GM18873 (cell line): ENCODE measurements around the gene ST6GALNAC3.

ENCODE experiments used
- ATAC-seq: cut with Tn5 transposase; IDR thresholded peaks from one replicate; pipeline ENCODE4 v1.9.1; 2021; ENCODE audit warnings: mild to moderate bottlenecking, moderate library complexity, moderate number of reproducible peaks; ENCODE audit not compliant: unreplicated experiment, low FRiP score

Gene ST6GALNAC3

DNA sequence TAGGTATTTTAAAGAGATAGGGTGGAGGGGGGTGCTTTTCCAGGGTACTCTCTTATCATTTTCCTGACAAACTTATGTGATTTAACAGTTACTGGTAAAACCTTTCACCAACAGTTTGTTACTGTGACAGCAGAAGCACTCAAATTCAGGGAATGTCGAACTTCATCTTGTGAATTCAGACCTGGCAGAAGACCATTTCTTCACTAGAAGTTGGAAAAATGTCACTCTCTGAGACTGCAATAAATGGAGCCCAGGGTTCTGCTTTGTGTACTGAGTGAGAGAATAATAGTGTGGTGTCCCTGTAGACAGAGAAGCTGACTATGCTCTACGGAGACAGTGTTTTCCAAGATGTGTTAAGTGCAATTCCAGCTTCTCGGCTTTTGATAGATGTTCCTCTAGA lies 200.2 kb downstream of the ST6GALNAC3 start:
- no peak for ATAC-seq

GRCh38 chr1:76278711-76279100 lies 204.2 kb downstream of the ST6GALNAC3 start:
- no peak for ATAC-seq

- ATAC-seq = no peak
Observed at GRCh38 chr1:76279101-76279748, 204.7 kb downstream of the ST6GALNAC3 start.

GRCh38 chr1:76281306-76281705 lies 206.8 kb downstream of the ST6GALNAC3 start:
- ATAC-seq = no peak

GRCh38 chr1:76284842-76285241 lies 210.3 kb downstream of the ST6GALNAC3 start:
- ATAC-seq = no peak

DNA sequence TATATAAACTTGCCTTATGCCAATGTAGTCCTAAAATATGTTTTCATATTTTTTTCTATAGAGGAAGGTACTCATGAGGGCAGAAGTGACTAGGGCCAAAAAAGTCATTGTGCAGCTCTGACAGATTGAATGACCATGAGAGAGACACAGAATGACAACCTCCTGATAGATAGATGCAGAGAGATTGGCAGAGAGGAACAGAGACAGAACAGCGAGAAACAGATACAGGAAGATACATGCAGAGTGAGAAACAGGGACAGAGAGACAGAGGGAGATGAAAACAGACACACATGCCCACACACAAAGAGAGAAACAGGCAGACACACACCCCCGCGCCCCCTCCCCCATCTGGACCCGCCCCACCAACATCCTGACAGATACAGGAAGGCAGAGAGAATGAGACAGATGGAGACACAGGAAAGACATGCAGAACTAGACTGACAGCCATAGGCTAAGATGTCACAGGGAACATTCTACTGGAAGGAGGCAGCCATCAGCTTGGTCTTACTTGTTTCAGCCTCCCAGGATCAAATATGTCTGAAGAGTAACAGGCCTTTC lies 211.1 kb downstream of the ST6GALNAC3 start:
- no peak for ATAC-seq

- ATAC-seq = no peak
Observed at GRCh38 chr1:76287917-76288316, 213.4 kb downstream of the ST6GALNAC3 start.

DNA sequence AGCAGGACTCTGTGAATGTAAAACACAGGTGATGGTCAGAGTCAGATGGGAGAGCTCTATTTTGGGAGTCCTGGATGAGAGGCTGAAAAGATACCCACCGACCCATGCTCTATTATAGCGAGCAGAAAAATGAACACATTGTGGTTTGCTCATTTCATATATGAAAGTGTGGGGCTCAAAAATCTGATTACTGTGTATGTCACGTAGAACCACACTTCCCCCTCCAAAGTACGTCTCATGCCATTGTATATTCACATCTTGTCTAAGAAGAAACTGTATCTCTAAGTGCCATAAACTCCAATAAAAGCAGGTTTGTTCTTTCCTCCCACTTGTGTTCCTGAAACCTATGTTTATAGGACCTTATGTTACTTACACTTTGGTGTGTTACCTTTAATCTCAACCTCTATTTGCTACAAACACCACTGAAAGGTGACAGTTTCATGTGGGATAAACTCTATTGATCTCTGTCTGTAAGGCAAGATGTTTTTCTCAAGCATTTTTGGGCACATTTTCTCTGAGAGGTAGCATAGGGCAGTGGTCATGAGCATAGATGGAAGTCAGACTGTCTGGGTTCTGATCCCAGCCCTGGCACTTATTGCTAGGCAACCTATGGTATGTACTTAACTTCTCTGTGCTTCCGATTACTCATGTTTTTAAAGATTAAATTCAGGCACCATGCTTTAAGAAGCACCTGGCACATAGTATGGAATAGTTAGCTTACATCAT lies 214.4 kb downstream of the ST6GALNAC3 start:
- ATAC-seq = no peak

- ATAC-seq = no peak
Observed at GRCh38 chr1:76289692-76290091, 215.1 kb downstream of the ST6GALNAC3 start.

DNA sequence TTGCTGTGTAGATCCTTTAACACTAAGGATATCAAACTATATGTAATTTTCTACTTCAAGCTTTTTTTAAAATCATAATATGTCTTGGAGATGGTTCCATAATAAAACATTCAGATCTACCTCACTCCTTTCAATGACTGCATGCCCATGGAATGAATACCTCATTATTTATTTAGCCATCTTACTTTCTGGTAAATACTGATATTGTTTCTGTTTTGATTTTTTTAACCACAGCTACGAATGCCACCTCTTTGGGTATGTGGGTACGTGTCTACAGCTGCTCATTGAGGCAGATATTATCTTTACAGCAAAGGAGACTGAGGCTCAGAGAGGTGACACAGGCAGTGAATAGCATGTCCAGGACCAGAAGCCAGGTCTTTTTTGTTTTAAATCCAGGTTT lies 215.7 kb downstream of the ST6GALNAC3 start:
- ATAC-seq = no peak

DNA sequence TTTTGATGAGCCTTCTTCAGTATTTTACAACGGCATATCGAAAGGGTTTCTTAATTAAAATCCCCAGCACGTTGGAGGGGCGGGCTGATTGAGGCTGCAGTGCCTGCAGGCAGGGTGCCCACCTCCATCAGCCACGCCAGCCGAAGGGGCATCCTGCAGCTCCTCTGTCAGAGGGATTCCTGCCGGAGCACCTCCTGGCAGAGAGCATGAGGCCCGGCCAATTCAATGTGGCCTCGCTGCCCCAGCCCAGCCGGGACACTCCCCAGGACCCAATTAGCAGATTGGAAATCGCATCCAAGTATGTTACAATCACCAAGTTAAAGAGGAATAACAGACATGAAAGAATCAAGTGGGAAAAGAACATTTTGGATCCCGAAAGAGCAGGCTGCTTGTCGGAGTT lies 216.6 kb downstream of the ST6GALNAC3 start:
- ATAC-seq = no peak

DNA sequence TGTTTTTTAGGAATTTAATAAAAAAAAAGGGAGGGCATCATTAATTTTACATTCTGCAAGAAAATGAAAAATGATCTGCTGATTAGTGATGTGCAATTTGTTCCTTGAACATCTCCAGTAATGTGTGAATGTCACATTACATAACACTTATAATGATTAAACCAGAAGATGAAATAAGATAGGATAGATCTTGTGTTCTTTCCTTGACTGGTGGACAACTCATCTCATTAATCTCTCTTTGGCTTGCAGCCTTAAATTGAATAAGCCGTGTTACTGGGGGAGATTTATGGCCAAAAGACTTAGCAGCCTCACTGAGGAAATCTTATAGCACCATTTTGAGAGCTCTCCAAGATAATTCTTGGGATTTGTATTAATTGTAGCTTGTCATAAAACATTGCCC lies 217.2 kb downstream of the ST6GALNAC3 start:
- no peak for ATAC-seq

GRCh38 chr1:76292418-76293184 lies 218.1 kb downstream of the ST6GALNAC3 start:
- no peak for ATAC-seq

GRCh38 chr1:76293831-76294230 lies 219.3 kb downstream of the ST6GALNAC3 start:
- ATAC-seq = no peak

DNA sequence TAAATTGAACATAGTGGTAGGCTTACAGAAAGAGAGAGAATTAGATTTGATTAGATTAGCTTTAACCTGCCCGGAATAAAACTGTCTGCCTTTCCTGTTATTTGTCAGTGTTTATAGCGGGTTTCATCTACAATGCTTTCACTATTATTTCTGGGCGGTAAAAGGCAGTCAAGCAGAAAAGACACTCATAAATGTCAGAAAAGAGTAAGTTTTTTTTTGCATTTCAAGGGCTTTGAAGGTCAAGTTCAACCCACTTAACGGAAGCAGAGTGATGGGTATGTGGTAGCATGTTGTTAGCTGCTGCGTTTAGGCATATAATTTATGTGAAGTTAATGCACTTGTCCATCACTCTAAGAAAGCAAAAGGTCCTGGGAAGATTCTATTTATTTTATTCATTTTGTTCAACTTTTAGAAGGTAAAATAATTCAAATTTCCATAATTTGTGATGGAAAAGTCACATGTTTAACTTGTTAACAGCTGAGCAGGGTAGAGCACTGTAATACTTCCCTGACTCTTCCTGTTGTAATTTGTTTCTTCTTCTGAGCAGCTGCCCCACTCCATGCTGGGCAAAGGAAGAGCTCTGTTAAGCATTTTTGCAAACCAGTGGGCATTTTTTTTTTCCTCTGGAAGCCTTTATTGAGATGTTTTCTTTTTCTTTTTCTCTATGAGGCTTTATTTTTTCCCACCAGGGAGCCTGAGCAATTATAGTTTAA lies 220.1 kb downstream of the ST6GALNAC3 start:
- ATAC-seq = peak; percentile 80

DNA sequence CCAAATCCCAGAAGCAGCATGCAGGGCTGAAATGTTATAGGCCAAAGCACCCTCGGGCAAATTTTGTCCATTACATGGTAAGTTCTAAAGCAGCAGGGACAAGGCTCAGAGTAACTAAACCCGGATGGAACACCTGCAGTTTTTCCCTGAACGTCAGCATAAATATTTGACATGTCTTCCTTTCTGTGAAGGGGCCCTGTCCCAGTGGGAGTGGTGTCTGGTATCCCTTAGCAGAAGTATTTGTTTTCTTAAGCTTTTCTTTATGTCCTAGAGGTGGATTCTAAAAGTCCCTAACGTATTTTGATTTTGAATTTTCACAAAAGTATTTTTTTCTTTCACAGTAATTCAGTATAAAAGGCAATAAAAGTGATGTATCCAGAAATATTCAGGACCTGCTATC lies 223.9 kb downstream of the ST6GALNAC3 start:
- no peak for ATAC-seq

- ATAC-seq = no peak
Observed at GRCh38 chr1:76299036-76299435, 224.5 kb downstream of the ST6GALNAC3 start.

GRCh38 chr1:76300556-76300955 lies 226.0 kb downstream of the ST6GALNAC3 start:
- ATAC-seq = no peak

DNA sequence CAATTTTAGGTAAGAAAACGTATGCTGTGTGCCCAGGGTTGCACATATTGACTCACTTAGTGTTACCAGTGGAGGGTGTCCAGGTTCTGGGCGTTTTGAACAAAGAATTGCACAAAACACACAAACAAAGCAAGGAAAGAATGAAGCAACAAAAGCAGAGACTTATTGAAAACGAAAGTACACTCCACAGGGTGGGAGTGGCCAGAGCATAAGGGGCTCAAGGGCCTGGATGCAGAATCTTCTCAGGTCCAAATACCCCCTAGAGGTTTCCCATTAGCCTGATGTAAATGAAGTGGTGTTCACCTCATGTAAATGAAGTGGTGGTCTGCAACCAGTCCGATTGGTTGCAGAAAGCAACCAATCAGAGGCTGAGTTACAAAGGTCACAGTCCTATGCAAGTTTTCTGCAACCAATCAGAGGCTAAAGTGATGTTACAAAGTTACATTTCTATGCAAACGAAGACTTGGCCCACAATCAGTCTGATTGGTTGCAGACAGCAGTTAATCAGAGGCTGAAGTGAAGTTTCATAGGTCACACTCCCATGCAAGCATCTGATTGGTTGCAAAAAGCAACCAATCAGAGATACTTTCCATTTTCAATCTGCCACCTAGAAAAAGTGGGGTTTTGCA lies 228.3 kb downstream of the ST6GALNAC3 start:
- ATAC-seq = no peak

DNA sequence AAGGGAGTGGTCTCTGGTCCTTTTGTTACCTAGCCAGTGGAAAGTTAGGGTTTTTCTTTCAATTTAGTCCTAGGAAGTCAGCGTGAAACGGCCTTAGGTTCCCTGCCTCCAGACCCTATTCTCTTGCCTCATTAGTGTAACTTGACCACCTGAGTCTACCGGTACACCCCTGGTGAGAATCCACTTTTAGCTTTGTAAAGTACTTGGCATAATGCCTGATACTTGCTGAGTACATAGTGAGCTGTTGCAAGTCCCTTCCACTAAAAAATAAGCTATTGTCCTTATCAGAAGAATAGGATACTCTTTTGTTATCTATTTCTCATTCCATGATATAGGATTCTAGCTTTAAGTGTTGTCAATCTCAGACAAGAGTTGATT lies 228.8 kb downstream of the ST6GALNAC3 start:
- no peak for ATAC-seq
